ENCODE results near the gene GPC6.
A peak's percentile ranks its signal among the peaks of the same experiment; 100 is the strongest.

DNA sequence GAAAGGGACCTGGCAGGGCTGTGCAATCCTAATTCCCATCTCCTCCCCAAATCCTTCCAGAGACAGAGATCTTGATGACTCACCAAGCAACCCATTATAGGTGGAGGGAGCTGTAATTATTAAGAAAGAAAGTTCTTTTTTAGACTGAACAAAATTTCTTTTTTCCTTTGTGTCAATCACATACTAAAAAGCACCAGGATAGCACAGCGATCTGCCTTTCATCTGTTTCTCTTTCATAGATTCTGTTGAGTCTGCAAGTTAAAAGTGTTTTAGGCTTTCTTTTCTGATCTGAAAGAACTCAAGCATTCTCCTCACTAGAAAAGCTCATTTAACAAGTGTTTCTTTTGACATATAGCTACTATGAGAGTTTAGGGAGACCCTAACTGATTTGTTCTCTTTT, 1030.1 kb downstream of the GPC6 start:
- TF ChIP-seq SP1 (IDR thresholded peaks at IDR 0.05) = no peak
- TF ChIP-seq PKNOX1 (IDR thresholded peaks at IDR 0.05) = peak; percentile 3; the same call in 1 of the 2 replicates
- no peak for TF ChIP-seq ARNT (IDR thresholded peaks at IDR 0.05)
- TF ChIP-seq BHLHE40 (IDR thresholded peaks at IDR 0.05; ENCODE audit: borderline replicate concordance) = no peak
- TF ChIP-seq LEF1 (IDR thresholded peaks at IDR 0.05; ENCODE audit: borderline replicate concordance) = no peak
- TF ChIP-seq ZNF384 (IDR thresholded peaks at IDR 0.05) = no peak
- no peak for TF ChIP-seq TARDBP (IDR thresholded peaks at IDR 0.05)
- no peak for TF ChIP-seq L3MBTL2 (conservative IDR thresholded peaks at IDR 0.05)
- TF ChIP-seq FOXM1 (IDR thresholded peaks at IDR 0.05; ENCODE audit: borderline replicate concordance) = no peak
- TF ChIP-seq FOXK2 (IDR thresholded peaks at IDR 0.05) = no peak
